Esophagus muscularis mucosa (tissue), 4 donors: Measurements from ENCODE around the gene SLC9A8. TPM values are rescaled to one million over a fixed set of nuclear protein-coding genes. Genes with fewer than 3 reads are reported as not detected.

Experiments used
- DNase-seq: peaks from one replicate; pipeline ENCODE4 v3.0.0-alpha.2; 2017; ENCODE audit errors: extremely low spot score
- H3K27ac ChIP-seq, 4 donors: fragments of 200-600 bp; sonication (generic); replicated peaks in 1 of 4; 1 replicate in 3 of 4; 2 replicates in 1 of 4; pipeline ENCODE4 v1.5.1; 2016 to 2019; ENCODE audit warnings: mild to moderate bottlenecking in 1 of 4
- H3K27me3 ChIP-seq, 4 donors: fragments of 200-600 bp; sonication (generic); one replicate each; pipeline versions ENCODE4 v1.5.1 to v1.6.0; 2016 to 2019
- H3K36me3 ChIP-seq, 4 donors: fragments of 200-600 bp; sonication (generic); one replicate each; pipeline ENCODE4 v1.5.1; 2016 to 2019
- H3K4me1 ChIP-seq, 4 donors: fragments of 200-600 bp; sonication (generic); one replicate each; pipeline ENCODE4 v1.5.1; 2016 to 2019
- H3K4me3 ChIP-seq, 4 donors: fragments of 200-600 bp; sonication (generic); 1 replicate in 2 of 4; 2 replicates in 2 of 4; pipeline ENCODE4 v1.5.1; 2016 to 2019; ENCODE audit warnings: mild to moderate bottlenecking in 4 of 4, moderate library complexity in 1 of 4
- H3K9me3 ChIP-seq, 4 donors: fragments of 200-600 bp; sonication (generic); 1 replicate in 3 of 4; 2 replicates in 1 of 4; pipeline ENCODE4 v1.5.1; 2016 to 2019
- EP300 ChIP-seq: sonication (generic); formaldehyde crosslinking; IDR thresholded peaks from one replicate; pipeline ENCODE4 v1.6.1; 2017; ENCODE audit warnings: antibody characterized with exemption
- POLR2A ChIP-seq: fragments of 450-650 bp; IDR thresholded peaks from one replicate; pipeline ENCODE4 v1.6.1; 2017; ENCODE audit warnings: antibody characterized with exemption, moderate library complexity, mild to moderate bottlenecking, low read depth
- POLR2AphosphoS5 ChIP-seq, 2 donors: sonication (generic); formaldehyde crosslinking; IDR thresholded peaks; one replicate each; pipeline ENCODE4 v1.6.1; 2017; ENCODE audit warnings: antibody characterized with exemption in 2 of 2
- WGBS: methylation state at CpG from one replicate; pipeline ENCODE4 v1.1.5; 2018; 5-methylcytosine and 5-hydroxymethylcytosine counted together
- intact Hi-C: fragments of 100-400 bp; cut with DNase I; formaldehyde crosslinking; loops from one replicate; pipeline ENCODE4 v1.15.1; 2023
- total RNA-seq, 4 donors: library from RNA; depleted of rRNA; stranded (reverse); fragments of >200 nt; gene quantifications; one replicate each; pipeline versions ENCODE4 v1.1.0 to v1.2.1, GENCODE V29; 2016
- TF ChIP-seq, protein P1 (sequence below), 3 experiments: fragments of 200-600 bp in 2 of 3; fragments of 450-650 bp in 1 of 3; sonication (generic) in 2 of 3; IDR thresholded peaks; one replicate each; pipeline ENCODE4 v1.5.1; 2017 to 2019; ENCODE audit warnings: antibody characterized with exemption in 3 of 3, mild to moderate bottlenecking in 2 of 3, moderate library complexity in 1 of 3

SLC9A8 gene
- total RNA-seq, 4 donors from 2014 or later, result 7.5 to 9.0 (median 7.5) TPM

DNA sequence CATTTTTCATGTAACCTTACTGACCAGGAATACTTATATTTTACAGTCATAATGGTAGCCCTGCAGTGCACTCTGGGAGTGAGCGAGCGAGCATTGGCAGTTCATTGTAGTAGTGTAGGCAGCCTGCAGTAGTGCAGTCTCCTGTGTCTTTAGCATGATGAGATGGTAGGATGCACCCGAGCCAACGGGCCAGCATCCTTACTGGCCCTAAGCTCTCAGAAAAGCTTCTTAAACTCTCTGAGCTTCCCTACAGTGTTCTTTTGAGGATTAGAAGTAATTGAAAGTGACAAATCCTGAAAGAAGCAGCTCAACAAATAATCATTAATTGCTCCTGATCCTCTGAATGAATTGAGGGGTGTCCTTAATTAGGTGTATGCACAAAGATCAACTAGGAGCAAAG is 20.9 kb downstream of the SLC9A8 start:
- Histone ChIP-seq H3K36me3 (peaks cover 0 to 54% (median 24%) of the 10 kb centered on the region in 4 donors), H3K27ac (no peak overlapping the region), H3K4me1 (peaks cover 0 to 15% (median 9%) of the 10 kb centered on the region in 4 donors), H3K27me3 (no peaks in the 10 kb centered on the region), H3K9me3 (no peaks in the 10 kb centered on the region), H3K4me3 (no peak overlapping the region)
- WGBS, result 92% methylated on average over 4 of the region's 4 CpGs
- intact Hi-C loops, result no loop called here
- no peak for TF ChIP-seq POLR2A
- TF ChIP-seq POLR2AphosphoS5 (IDR thresholded peaks at IDR 0.05), result no peak
- no peak for TF ChIP-seq EP300
- TF ChIP-seq, protein P1, sequence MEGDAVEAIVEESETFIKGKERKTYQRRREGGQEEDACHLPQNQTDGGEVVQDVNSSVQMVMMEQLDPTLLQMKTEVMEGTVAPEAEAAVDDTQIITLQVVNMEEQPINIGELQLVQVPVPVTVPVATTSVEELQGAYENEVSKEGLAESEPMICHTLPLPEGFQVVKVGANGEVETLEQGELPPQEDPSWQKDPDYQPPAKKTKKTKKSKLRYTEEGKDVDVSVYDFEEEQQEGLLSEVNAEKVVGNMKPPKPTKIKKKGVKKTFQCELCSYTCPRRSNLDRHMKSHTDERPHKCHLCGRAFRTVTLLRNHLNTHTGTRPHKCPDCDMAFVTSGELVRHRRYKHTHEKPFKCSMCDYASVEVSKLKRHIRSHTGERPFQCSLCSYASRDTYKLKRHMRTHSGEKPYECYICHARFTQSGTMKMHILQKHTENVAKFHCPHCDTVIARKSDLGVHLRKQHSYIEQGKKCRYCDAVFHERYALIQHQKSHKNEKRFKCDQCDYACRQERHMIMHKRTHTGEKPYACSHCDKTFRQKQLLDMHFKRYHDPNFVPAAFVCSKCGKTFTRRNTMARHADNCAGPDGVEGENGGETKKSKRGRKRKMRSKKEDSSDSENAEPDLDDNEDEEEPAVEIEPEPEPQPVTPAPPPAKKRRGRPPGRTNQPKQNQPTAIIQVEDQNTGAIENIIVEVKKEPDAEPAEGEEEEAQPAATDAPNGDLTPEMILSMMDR (IDR thresholded peaks at IDR 0.05), result no peak
- no peak for DNase-seq

DNA sequence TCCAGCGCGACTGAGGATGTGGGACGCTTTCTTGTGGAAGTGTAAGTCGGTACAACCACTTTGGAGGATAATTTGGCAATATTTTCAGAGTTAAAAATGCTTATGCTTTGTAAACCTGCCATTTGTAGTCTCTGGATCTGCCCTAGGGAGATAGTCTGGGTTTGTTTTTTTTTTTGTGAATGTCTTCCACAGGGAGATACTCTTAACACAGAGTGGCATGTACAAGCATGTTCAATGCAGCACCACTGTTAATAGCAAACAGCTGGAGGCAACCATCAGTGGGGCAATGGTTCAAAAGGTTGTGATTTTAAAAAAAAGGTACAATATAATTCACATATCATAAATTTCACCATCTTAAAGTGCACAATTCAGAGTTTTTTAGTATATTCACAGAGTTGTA is 22.4 kb downstream of the SLC9A8 start:
- H3K4me1 ChIP-seq, result peaks cover 0 to 15% (median 9%) of the 10 kb centered on the region in 4 donors
- H3K4me3 ChIP-seq, result no peak overlapping the region
- DNase-seq, result no peak
- H3K27me3 ChIP-seq, result no peaks in the 10 kb centered on the region
- H3K36me3 ChIP-seq, result peaks cover 0 to 41% (median 20%) of the 10 kb centered on the region in 4 donors
- WGBS, result 87% methylated on average over 4 of the region's 4 CpGs
- no peak for TF ChIP-seq EP300
- TF ChIP-seq, protein P1 (IDR thresholded peaks at IDR 0.05), result no peak
- no peak for TF ChIP-seq POLR2A
- intact Hi-C loops, result no loop called here
- H3K27ac ChIP-seq, result no peak overlapping the region
- H3K9me3 ChIP-seq, result no peaks in the 10 kb centered on the region

DNA sequence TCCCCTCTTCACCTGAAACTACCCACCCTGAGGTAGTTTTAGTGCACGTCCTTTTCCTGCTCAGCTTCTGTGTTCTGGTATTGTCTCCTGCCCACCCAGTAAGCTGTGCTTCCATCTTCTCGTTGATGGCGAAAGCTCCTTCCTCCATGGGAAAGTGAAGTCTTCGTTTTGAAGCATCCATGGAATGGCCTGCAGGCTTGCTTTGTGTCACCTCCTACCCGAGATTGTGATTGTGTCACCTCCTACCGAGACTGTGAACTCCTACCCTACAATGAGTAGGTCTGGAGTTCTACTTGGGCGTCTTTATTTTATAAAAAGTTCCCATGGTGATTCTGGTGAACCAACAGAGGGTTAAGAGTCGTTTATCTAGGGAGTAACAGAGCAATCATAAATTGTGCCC is 25.9 kb downstream of the SLC9A8 start:
- Histone ChIP-seq H3K4me1 (peaks cover 0 to 1% (median 0%) of the 10 kb centered on the region in 4 donors), H3K9me3 (no peaks in the 10 kb centered on the region), H3K36me3 (peaks cover 0 to 28% (median 12%) of the 10 kb centered on the region in 4 donors), H3K27me3 (no peaks in the 10 kb centered on the region), H3K27ac (no peak overlapping the region), H3K4me3 (no peak overlapping the region)
- no peak for DNase-seq
- 79% methylated on average over 8 of the region's 8 CpGs for WGBS
- TF ChIP-seq POLR2AphosphoS5 (IDR thresholded peaks at IDR 0.05), result no peak
- TF ChIP-seq EP300, result no peak
- TF ChIP-seq, protein P1 (IDR thresholded peaks at IDR 0.05), result no peak
- TF ChIP-seq POLR2A, result no peak
- intact Hi-C loops, result no loop called here

DNA sequence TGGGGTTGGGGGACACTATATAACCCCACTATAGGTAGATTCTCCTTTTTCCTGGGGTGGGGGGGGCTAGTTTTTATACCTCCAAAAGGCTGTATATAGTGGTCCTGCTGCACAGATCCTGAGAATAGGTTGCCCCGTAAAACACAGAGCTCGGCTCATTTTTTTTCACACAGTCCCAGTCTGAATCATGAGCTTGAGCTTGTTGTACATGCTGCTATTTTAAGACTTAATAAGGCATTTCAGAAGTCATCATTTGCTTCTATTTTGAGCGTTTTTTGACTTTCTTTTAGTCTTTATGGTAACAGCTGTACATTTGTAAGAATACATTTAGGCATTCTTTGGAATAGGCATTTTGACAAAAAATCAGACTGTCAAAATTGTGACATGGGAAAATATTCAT is 30.5 kb downstream of the SLC9A8 start:
- peaks cover 0 to 4% (median 0%) of the 10 kb centered on the region in 4 donors for H3K4me1 ChIP-seq
- peaks cover 0 to 24% (median 22%) of the 10 kb centered on the region in 4 donors for H3K36me3 ChIP-seq
- intact Hi-C loops, result loop anchor here (10.0 kb wide), 1 partner anchor 298 kb away; no protein-coding TSS in a partner anchor
- DNase-seq, result no peak
- no peak overlapping the region for H3K4me3 ChIP-seq
- H3K27me3 ChIP-seq, result no peaks in the 10 kb centered on the region
- no peak for TF ChIP-seq EP300
- TF ChIP-seq POLR2AphosphoS5 (IDR thresholded peaks at IDR 0.05), result no peak
- TF ChIP-seq POLR2A, result no peak
- TF ChIP-seq, protein P1 (IDR thresholded peaks at IDR 0.05), result no peak
- WGBS, result 53% methylated on average over 3 of the region's 3 CpGs
- H3K9me3 ChIP-seq, result no peaks in the 10 kb centered on the region
- no peak overlapping the region for H3K27ac ChIP-seq

DNA sequence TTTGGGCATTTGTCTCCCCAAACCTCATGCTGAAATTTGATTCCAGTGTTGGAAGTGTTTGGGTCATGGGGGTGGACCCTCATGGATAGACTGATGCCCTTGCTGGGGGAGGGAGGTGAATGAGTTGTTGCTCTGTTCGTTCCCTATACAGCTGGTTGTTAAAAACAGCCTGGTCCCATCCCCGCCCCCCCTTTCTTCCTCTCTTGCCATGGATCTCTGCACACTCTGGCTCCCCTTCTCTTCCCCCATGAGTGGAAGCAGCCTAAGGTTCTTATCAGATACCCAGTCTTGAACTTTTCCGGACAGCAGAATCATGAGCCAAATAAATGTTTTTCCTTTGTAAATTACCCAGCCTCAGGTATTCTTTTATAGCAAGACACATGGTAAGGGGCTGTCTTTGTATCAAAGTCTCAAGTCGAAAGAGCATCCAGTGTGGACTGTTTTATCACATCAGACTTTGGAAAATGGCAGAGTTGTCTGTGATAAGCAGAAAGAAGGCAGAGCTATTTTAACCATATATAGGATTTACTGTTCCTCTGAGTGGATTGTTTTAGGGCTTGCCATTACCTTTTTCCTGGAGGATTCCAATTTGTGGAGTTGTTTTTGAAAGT is 31.2 kb downstream of the SLC9A8 start:
- H3K9me3 ChIP-seq, result no peaks in the 10 kb centered on the region
- intact Hi-C loops, result loop anchor here (10.0 kb wide), 1 partner anchor 299 kb away; no protein-coding TSS in a partner anchor
- DNase-seq, result no peak
- TF ChIP-seq, protein P1 (IDR thresholded peaks at IDR 0.05), result no peak
- no peak for TF ChIP-seq POLR2A
- no peak for TF ChIP-seq EP300
- no peak for TF ChIP-seq POLR2AphosphoS5 (IDR thresholded peaks at IDR 0.05)
- no peaks in the 10 kb centered on the region for H3K27me3 ChIP-seq
- peaks cover 0 to 32% (median 30%) of the 10 kb centered on the region in 4 donors for H3K36me3 ChIP-seq
- 86% methylated on average over 4 of the region's 4 CpGs for WGBS
- H3K27ac ChIP-seq, result no peak overlapping the region
- no peak overlapping the region for H3K4me3 ChIP-seq
- H3K4me1 ChIP-seq, result peaks cover 0 to 4% (median 0%) of the 10 kb centered on the region in 4 donors
